HG03097 (cell line): Measurements from ENCODE around the gene C2CD5.
"Not testable (repeated sequence)": the region's sequence is repeated elsewhere in the genome, so short reads cannot be mapped to it uniquely, and the experiment has no call there.

Experiments used
- ATAC-seq: cut with Tn5 transposase; IDR thresholded peaks from one replicate; pipeline ENCODE4 v1.9.1; 2021; ENCODE audit not compliant: unreplicated experiment, low FRiP score

Gene C2CD5, protein sequence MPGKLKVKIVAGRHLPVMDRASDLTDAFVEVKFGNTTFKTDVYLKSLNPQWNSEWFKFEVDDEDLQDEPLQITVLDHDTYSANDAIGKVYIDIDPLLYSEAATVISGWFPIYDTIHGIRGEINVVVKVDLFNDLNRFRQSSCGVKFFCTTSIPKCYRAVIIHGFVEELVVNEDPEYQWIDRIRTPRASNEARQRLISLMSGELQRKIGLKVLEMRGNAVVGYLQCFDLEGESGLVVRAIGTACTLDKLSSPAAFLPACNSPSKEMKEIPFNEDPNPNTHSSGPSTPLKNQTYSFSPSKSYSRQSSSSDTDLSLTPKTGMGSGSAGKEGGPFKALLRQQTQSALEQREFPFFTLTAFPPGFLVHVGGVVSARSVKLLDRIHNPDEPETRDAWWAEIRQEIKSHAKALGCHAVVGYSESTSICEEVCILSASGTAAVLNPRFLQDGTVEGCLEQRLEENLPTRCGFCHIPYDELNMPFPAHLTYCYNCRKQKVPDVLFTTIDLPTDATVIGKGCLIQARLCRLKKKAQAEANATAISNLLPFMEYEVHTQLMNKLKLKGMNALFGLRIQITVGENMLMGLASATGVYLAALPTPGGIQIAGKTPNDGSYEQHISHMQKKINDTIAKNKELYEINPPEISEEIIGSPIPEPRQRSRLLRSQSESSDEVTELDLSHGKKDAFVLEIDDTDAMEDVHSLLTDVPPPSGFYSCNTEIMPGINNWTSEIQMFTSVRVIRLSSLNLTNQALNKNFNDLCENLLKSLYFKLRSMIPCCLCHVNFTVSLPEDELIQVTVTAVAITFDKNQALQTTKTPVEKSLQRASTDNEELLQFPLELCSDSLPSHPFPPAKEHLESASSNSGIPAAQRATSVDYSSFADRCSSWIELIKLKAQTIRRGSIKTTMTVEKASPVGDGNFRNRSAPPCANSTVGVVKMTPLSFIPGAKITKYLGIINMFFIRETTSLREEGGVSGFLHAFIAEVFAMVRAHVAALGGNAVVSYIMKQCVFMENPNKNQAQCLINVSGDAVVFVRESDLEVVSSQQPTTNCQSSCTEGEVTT

DNA sequence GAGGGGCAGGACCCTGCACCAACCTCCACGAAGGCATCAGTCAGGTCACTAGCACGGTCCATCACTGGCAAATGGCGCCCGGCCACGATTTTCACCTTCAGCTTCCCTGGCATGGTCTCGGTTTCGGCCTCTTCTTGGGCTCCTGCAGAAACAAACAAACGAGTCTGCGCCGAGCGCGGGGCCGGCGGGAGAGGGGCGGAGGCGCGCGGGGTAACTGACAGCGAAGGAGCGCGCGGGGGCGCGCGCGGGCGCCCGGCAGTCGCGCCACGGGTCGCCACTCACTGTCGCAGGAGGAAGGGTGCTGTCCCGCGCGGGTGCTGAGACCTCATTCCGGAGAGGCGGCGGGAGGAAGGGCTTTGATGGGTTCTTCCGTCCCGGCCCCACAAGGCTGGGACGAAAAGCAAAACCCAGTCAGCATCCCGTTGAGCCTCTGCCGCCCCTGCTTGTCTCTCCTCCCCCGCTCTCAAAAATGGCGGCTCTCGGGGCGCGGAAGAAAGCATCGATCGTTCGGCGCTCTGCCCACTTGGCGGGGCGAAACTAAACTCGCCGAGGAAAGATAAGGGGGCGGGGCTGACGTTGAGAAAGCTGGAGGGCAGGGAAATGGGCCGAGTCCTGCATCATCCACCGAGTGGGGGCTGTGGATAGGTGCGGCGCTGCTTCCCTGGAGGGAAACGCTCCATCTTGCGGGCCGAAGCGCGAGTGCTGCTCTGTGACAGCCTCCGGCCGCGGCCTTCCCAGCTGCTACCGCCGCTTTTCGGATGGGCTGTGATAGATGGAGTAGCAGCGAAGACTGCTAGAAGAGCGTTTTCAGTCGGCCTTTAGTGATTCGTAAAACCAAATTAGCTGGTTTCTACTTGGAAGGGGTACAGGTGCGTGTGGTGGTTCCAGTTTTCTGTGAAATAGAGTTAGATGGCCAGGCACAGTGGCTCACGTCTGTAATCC lies at the start of gene C2CD5:
Gene C2CD5 (minus strand): TSS at position 505 of the 942 bp plus-strand sequence. CDS start 392 bp downstream, at position 113.
- ATAC-seq, result peak; percentile 75

DNA sequence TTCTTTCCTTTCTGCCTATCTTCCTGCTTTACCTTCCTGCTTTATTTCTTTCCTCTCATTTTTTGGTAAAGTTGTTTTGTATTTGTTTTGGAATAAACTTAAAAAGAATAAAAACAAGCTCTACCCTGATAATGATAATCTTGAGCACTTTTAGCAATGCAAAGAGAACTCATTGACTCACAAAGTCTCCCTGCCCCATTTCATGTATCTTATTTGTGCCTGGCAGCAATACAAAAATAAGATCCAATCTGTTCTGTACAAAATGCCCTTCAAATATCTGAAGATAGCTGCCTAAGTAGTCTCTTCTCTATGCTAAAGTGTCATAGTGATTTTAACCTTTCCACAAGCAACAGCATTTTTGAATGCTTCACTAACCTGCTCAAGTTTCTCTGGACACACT lies 49.5 kb upstream of the C2CD5 start:
- no peak for ATAC-seq

DNA sequence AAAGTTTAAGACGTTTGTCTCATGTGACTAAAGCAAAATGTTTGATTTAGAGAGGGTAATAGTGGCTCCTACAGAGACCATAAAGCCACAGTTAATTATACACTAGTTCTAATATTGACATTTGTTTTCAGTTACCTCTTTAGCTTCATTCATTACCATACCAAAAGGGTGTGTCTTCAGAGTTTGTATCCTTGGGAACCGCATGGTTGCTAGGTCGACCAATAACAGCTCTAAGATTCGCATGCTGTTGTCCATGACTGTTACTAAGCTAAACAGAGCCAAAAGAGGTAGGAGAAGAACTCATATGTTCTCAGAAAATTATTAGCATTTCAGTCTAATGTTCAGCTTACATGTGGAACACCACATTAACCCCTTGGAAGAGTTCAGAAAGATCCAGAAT lies 44.5 kb upstream of the C2CD5 start:
- no peak for ATAC-seq

DNA sequence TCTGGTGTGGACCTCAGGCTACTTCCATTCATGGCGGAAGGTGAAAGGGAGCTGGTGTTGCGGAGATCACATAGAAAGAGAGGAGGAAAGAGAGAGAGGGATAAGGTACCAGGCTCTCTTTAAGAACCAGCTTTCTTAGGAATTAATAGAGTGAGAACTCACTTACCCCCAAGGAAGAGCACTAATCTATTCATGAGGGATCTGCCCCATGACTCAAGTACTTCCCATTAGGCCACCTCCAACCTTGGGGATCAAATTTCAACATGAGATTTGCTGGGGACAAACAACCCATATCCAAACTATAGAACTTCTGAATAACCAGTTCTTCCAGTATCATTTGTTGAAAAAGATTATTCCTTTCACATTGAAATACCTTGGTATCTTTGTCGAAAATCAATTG lies 34.0 kb upstream of the C2CD5 start:
- no peak for ATAC-seq

DNA sequence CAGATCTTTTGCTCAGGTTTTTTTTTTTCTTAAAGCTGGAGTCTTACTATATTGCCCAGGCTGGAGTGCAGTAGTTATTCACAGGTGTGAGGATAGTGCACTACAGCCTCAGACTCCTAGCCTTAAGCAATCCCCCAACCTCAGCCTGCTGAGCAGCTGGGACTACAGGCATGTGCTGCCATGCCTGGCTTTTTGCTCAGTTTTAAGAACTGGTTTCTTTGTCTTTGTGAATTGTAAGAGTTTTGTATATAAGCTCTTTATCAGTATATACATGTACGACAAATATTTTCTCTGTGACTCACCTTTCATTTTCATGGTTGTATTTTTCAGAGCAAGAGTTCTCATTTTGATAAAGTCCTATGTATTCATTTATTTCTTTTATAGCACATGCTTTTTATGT lies 33.3 kb upstream of the C2CD5 start:
- no peak for ATAC-seq

DNA sequence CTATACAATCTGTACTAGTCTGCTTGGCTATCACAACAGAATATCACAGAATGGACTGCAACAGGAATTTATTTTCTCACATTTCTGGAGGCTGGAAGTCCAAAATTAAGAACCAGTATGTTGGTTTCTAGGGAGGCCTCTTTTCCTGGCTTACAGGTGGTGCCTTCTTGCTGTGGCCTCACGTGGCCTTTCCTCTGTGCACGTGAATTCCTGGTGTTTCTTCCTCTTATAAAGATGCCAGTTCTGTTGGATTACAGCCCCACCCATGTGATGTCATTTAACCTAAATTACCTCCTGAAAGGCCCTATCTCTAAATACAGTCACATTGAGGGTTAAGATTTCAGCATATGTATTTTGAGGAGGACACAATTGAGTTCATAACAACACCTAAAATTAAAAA lies 32.1 kb upstream of the C2CD5 start:
- no peak for ATAC-seq

DNA sequence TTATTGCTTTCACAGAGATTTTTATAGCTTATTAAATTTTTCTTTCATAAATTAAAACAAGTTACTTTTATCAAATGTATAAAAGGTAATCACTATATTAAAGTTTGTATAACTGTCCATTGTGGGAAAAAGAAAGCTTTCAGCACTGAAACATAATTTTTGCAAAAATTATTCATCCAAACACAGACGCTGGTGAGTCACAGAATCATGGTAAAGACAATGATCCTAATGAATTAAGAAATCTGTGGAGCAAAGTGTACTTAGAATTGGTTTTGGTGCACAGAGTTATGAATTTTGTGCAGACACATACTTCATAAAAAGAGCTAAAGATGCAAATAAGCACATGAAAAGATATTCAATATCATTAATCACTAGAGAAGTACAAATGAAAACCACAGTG lies 31.7 kb upstream of the C2CD5 start:
- ATAC-seq, result no peak

DNA sequence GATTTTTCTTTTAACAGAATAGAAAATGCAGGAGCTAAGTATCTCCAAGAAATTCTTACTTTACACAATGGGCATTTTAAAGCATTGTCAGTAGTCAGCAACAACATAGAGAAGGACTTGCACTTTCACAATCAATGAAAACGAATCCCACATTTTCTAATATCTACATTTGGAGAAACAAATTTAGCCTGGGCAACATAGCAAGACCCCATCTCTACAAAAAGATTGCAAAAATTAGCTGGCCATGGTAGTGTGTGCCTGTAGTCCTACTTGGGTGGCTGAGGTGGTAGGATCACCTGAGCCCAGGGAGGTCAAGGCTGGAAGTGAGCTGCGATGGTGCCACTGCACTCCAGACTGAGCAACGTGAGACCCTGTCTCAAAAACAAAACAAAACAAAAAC lies 30.6 kb upstream of the C2CD5 start:
- no peak for ATAC-seq

DNA sequence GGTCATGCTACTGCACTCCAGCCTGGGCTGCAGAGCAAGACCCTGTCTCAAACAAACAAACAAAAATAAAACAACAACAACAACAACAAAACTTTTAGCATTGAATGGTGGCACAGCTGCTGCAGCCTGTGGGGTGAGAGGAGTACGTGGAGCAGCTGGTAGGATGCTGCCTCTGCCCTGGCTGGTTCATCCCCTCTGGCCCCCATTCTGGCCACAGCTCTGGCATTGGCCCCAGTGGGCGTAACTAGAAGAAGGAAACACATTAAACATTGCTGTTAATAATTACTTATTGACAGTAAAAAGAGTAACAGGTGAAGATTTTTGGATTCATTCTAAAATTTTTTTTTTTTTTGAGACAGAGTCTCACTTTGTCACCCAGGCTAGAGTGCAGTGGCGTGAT lies 28.8 kb upstream of the C2CD5 start:
- no peak for ATAC-seq

DNA sequence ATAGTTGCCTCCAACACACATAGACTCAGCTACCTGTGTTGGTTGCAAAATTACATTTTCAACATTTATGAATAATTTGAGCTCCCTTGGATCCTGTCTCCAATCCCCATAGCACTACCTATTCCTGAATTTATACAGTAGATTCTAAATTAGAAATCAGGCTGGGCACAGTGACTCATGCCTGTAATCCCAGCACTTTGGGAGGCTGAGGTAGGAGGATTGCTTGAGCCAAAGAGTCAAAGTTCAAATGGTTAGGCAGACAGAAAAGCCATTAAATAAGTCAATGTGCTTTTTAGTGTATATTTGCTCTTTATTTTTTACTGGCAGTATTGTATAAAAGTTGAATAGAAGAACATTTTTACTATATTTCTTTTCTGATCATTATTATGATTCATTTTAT lies 24.9 kb upstream of the C2CD5 start:
- ATAC-seq, result no peak

DNA sequence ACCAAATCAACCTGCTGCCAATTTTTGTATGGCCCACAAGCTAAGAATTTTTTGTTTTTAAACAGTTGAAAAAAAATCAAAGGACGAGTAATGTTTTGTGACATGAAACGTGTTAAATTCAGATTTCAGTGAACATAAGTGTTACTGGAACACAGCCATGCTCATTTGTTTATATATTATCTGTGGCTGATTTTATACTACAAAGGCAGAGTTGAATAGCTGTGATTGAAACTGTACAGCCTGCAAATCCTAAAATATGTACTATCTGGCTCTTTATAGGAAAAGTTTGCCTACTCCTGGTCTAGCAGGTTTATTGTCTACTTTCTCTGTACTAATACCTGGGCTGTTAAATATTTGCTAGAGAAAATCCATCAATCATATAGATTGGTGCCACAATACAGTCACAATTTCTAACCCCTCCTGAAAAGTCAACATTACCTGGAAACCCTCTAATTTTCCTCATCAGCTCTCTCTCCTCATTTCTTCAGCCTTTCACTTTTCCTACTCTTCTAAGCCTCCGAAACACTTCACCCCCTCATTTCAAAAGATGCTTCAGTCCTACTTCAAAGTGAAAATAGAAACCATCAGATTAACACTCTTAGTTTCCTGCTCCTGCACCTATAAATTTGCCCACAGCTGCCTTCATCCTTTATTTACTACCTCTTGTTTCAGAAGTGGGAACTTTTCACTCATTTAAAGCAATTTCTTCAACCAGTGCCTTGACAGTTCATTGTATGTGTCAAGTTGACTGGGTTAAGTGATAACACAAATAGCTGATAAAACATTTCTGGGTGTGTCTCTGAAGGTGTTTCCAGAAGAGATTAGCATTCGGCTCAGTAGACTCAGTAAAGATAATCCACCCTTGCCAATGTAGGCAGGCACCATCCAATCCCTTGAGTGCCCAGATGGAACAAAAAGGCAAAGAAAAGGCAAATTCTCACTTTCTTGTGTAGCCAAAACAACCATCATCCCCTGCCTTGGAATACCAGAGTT lies 18.0 kb upstream of the C2CD5 start:
- ATAC-seq, result no peak

DNA sequence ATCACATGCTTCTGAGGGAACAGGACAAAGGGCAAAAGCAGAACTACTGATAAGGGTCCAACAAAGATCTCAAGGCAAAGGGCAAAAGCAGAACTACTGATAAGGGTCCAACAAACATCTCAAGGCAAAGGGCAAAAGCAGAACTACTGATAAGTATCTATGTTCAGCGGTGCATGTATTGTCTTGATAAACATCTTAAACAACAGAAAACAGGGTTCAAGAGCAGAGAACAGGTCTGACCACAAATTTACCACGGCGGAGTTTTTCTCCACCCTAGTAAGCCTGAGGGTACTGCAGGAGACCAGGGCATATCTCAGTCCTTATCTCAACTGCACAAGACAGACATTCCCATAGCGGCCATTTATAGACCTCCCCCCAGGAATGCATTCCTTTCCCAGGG lies 10.4 kb upstream of the C2CD5 start:
- not testable (repeated sequence) for ATAC-seq

DNA sequence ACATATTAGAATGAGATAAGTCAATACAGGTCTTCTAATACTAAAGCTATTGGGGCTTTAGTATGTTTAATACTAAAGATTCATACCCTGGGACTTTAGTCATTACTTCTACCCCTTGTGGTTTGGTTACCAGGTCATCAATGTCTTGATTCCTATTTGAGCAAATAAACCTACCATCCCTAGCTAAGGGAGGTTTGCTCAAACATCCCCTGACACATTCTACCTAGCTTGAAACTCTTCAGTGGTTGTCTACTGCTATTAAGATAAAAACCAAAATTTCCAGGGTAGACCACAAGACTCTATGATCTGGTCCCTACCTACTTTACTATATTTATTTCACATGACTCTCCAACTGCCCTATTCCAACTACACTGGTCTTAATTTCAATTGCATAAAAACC lies 7.3 kb upstream of the C2CD5 start:
- no peak for ATAC-seq

DNA sequence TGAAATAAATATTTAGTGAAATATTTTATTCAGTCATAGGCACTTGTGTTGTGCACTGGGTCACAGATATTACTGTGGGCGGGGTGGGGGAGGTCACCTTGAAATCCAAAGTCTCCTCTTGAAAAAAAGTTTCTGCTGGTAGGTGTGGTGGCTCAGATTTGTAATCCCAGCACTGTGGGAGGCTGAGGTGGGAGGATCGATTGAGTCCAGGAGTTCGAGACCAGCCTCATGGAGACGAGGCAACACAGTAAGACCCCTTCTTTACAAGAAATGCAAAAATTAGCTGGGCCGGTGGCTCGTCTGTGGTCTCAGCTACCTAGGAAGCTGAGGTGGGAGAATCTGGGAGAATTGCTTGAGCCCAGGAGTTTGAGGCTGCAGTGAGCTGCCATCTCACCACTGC lies 913 bp upstream of the C2CD5 start:
- no peak for ATAC-seq

DNA sequence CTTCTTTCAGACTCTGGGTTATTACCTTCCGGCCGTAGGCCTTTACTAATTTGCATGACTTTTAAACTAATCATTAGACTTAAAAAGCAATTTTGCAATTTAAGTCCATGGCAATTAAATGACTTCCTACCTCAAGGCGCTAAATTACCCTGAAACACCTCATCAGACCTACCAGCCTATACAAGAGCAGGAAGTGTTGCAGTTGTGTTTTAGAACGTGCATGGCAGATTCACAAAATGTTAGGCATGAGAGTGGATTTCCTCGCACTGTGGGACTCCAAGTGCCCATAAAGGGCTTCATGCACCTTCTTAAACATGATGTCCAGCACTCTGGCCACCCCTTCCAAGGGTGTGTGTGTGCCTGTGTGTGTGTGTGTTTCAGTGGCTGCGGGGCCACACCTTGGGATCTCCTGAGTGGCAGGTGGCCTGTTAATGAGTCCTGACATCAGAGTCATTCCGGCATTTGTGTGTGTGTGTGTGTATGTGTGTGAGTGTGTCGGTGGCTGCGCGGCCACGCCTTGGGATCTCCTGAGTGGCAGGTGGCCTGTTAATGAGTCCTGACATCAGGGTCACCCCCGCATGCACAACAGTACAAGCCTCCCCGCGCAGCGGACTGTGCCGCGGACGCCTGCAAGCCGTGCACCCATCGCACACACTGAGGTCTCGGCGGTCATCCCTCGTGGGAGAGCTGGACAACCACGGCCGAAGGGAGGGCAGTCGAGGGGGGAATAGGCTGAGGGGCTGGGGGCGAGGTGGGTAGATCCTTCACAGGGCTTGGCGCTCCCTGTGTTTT lies 900 bp downstream of the C2CD5 start:
- ATAC-seq, result peak; percentile 43

DNA sequence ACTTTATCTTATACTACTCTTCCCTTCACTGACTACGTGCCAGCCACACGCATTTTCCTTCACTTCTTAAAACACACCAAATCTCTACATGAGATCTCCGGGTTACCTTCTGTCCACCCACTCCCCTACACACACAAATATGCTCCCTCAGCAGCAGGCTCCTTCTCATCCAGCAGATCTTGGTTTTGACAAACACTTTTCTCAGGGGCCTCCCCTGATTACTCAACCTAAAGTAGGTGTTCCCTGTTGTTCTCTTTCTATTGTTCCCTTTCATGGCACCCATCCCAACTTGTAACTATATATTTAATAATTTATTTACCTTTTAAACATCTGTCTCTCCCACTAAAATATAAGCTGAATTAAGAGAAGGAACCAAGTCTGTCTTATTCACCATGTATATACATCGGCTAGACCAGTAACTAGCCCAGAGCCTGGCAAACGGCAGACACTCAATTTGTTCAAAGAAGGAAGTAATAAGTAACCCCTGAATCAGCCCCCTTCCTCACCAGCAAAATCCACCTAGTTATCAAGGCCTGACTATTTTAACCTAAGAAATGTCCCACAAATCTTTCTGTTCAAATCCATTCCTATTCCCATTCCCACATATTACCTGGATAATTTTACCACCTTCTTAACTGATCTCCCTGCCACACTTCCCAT lies 2.7 kb downstream of the C2CD5 start:
- no peak for ATAC-seq

DNA sequence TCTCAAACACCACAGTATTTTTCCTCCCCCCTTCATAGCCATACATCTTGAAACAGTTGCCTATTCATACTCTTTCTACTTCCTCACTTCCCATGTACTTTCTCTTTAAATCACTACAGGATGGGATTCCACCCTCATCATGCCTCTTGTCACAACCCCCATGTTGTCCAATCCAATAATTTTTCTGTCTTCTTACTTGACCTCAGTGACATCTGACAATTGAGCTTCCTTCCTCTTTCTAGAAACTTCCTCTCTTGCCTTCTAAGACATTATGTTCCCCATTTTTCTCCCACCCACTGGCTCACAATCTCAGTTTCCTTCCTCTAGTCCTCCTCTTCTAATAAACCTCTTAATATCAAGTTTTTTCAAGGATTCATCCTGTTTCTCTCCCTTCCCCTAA lies 5.3 kb downstream of the C2CD5 start:
- ATAC-seq, result no peak

DNA sequence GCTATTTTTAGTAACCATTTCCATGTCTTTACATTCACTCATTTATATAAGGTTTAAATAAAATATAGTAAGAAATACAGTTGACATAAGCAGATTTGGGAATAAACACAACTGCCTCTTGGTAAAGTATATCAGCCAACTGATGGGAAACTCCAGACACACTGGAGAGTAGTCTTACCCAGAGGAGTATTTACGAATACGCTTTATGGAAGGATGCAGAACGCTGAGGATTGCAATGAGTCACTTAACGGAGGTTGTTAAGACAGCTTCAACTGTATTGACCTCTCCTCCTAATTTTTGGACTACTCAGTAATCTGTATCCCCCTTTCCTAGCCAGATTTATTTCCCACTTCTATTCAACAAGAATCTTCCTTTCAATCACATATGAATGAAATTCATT lies 6.0 kb downstream of the C2CD5 start:
- ATAC-seq, result no peak
